H9 (cell line): ENCODE data around the gene CXCR4. TPM values are rescaled to one million over a fixed set of nuclear protein-coding genes. Genes with fewer than 3 reads are reported as not detected.

ENCODE experiments used
- DNase-seq: peaks from one replicate; pipeline ENCODE4 v3.0.0-alpha.2; 2017
- H2AFZ ChIP-seq: one replicate; pipeline ENCODE4 v1.6.1; 2013; ENCODE audit warnings: mild to moderate bottlenecking, low read length, control low read depth, moderate library complexity
- H2AK5ac ChIP-seq: 2 replicates; pipeline ENCODE4 v1.6.1; 2013; ENCODE audit warnings: low read length, control low read depth, mixed read lengths; ENCODE audit not compliant: insufficient read length
- H2BK120ac ChIP-seq: one replicate; pipeline ENCODE4 v1.6.1; 2013; ENCODE audit warnings: low read depth, mild to moderate bottlenecking, low read length, control low read depth, inconsistent platforms; ENCODE audit not compliant: poor library complexity, severe bottlenecking
- H2BK12ac ChIP-seq: 2 replicates; pipeline ENCODE4 v1.6.1; 2013; ENCODE audit warnings: low read length, control low read depth, mixed read lengths, low read depth; ENCODE audit not compliant: insufficient read length
- H2BK15ac ChIP-seq: 2 replicates; pipeline ENCODE4 v1.6.1; 2013; ENCODE audit warnings: low read depth, low read length, control low read depth
- H2BK20ac ChIP-seq: one replicate; pipeline ENCODE4 v1.6.1; 2013; ENCODE audit warnings: low read depth, mild to moderate bottlenecking, low read length, control low read depth, inconsistent platforms; ENCODE audit not compliant: poor library complexity, severe bottlenecking
- H2BK5ac ChIP-seq: 2 replicates; pipeline ENCODE4 v1.6.1; 2013; ENCODE audit warnings: low read length, control low read depth, mixed read lengths; ENCODE audit not compliant: insufficient read length
- H3K14ac ChIP-seq: 2 replicates; pipeline ENCODE4 v1.6.1; 2013; ENCODE audit warnings: low read length, control low read depth; ENCODE audit not compliant: insufficient read depth
- H3K18ac ChIP-seq: 2 replicates; pipeline ENCODE4 v1.6.1; 2013; ENCODE audit warnings: low read depth, mild to moderate bottlenecking, mixed read lengths, low read length, control low read depth; ENCODE audit not compliant: insufficient read length
- H3K23ac ChIP-seq: 2 replicates; pipeline ENCODE4 v1.6.1; 2013; ENCODE audit warnings: low read length, control low read depth, mixed read lengths, low read depth; ENCODE audit not compliant: insufficient read length
- H3K23me2 ChIP-seq: 2 replicates; pipeline ENCODE4 v1.6.1; 2013; ENCODE audit warnings: low read depth, mild to moderate bottlenecking, mixed read lengths, low read length, control low read depth; ENCODE audit not compliant: insufficient read length, poor library complexity, severe bottlenecking
- H3K27ac ChIP-seq: 2 replicates; pipeline ENCODE4 v1.5.1; 2013; ENCODE audit warnings: low read length, control low read depth, mixed read lengths, low read depth; ENCODE audit not compliant: insufficient read length
- H3K27me3 ChIP-seq: 2 replicates; pipeline ENCODE4 v1.6.1; 2013; ENCODE audit warnings: low read length, control low read depth, inconsistent platforms; ENCODE audit not compliant: insufficient read depth
- H3K4ac ChIP-seq: 2 replicates; pipeline ENCODE4 v1.6.1; 2013; ENCODE audit warnings: low read depth, mild to moderate bottlenecking, control low read depth, inconsistent platforms, low read length, moderate library complexity
- H3K4me1 ChIP-seq: 2 replicates; pipeline ENCODE4 v1.6.1; 2013; ENCODE audit warnings: low read length, control low read depth, inconsistent platforms; ENCODE audit not compliant: insufficient read depth
- H3K4me2 ChIP-seq: 2 replicates; pipeline ENCODE4 v1.6.1; 2013; ENCODE audit warnings: low read length, control low read depth, mixed read lengths; ENCODE audit not compliant: insufficient read length, insufficient read depth
- H3K56ac ChIP-seq: 2 replicates; pipeline ENCODE4 v1.6.1; 2013; ENCODE audit warnings: low read depth, mild to moderate bottlenecking, mixed read lengths, low read length, control low read depth; ENCODE audit not compliant: insufficient read length
- H3K79me1 ChIP-seq: 2 replicates; pipeline ENCODE4 v1.6.1; 2013; ENCODE audit warnings: low read depth, mild to moderate bottlenecking, moderate library complexity, low read length, control low read depth, inconsistent platforms; ENCODE audit not compliant: insufficient read depth, poor library complexity, severe bottlenecking
- H3K79me2 ChIP-seq: 2 replicates; pipeline ENCODE4 v1.6.1; 2013; ENCODE audit warnings: low read length, control low read depth, inconsistent platforms; ENCODE audit not compliant: insufficient read depth
- H3K9ac ChIP-seq: 2 replicates; pipeline ENCODE4 v1.6.1; 2013; ENCODE audit warnings: low read length, control low read depth, mixed read lengths; ENCODE audit not compliant: insufficient read length; ENCODE audit errors: extremely low read depth
- H3K9me3 ChIP-seq: one replicate; pipeline ENCODE4 v1.6.1; 2013; ENCODE audit warnings: low read depth, low read length, inconsistent platforms; ENCODE audit not compliant: control insufficient read depth
- H3T11ph ChIP-seq: one replicate; pipeline ENCODE4 v1.6.1; 2013; ENCODE audit warnings: mild to moderate bottlenecking, low read length, control low read depth, inconsistent platforms
- H4K20me1 ChIP-seq: one replicate; pipeline ENCODE4 v1.6.1; 2013; ENCODE audit not compliant: control insufficient read depth, insufficient read length, insufficient read depth
- H4K5ac ChIP-seq: 2 replicates; pipeline ENCODE4 v1.6.1; 2013; ENCODE audit warnings: low read depth, mild to moderate bottlenecking, mixed read lengths, low read length, control low read depth; ENCODE audit not compliant: insufficient read length
- H4K8ac ChIP-seq: replicated peaks from 2 replicates; pipeline ENCODE4 v1.6.1; 2013; ENCODE audit warnings: low read length, control low read depth, mixed read lengths, low read depth; ENCODE audit not compliant: insufficient read length
- H4K91ac ChIP-seq: 2 replicates; pipeline ENCODE4 v1.6.1; 2013; ENCODE audit warnings: low read depth, mild to moderate bottlenecking, moderate library complexity, mixed read lengths, low read length, control low read depth; ENCODE audit not compliant: insufficient read length
- H3K27ac Mint-ChIP-seq, 3 experiments: 2 replicates in 2 of 3; 3 replicates in 1 of 3; pipeline ENCODE4 v1.8.0; 2020 to 2021; ENCODE audit warnings: mixed read lengths in 3 of 3, mild to moderate bottlenecking in 1 of 3, moderate library complexity in 1 of 3
- H3K27me3 Mint-ChIP-seq: 2 replicates; pipeline ENCODE4 v1.8.0; 2021; ENCODE audit warnings: low read depth, mild to moderate bottlenecking, moderate library complexity, mixed read lengths
- H3K36me3 Mint-ChIP-seq, 3 experiments: 2 replicates in 2 of 3; 3 replicates in 1 of 3; pipeline ENCODE4 v1.8.0; 2020 to 2021; ENCODE audit warnings: low read depth in 3 of 3, mixed read lengths in 3 of 3; ENCODE audit not compliant: insufficient read depth in 1 of 3
- H3K4me1 Mint-ChIP-seq, 2 experiments: 2 replicates each; pipeline ENCODE4 v1.8.0; 2020; ENCODE audit warnings: mixed read lengths in 2 of 2
- H3K4me3 Mint-ChIP-seq, 2 experiments: 2 replicates in 1 of 2; 3 replicates in 1 of 2; pipeline ENCODE4 v1.8.0; 2020 to 2021; ENCODE audit warnings: mild to moderate bottlenecking in 2 of 2, mixed read lengths in 2 of 2, moderate library complexity in 1 of 2
- H3K9me3 Mint-ChIP-seq, 2 experiments: 2 replicates in 1 of 2; 3 replicates in 1 of 2; pipeline ENCODE4 v1.8.0; 2020; ENCODE audit warnings: mild to moderate bottlenecking in 2 of 2, mixed read lengths in 2 of 2, moderate library complexity in 1 of 2
- WGBS: extraction: QIAGEN DNeasy Blood & Tissue Kit; methylation state at CpG from one replicate; pipeline ENCODE4 v1.1.7; 2013; ENCODE audit warnings: missing lambda C conversion rate, low lambda C conversion rate, mixed read lengths; ENCODE audit not compliant: insufficient read length; ENCODE audit errors: extremely low coverage; 5-methylcytosine and 5-hydroxymethylcytosine counted together
- total RNA-seq: library from RNA; stranded (reverse); gene quantifications from 2 replicates; pipeline ENCODE4 v1.2.1, GENCODE V29; 2021
- TF ChIP-seq, protein P1 (sequence below): fragments of 200-600 bp; sonication (generic); conservative IDR thresholded peaks from 3 replicates; pipeline ENCODE4 v1.8.0; 2021; ENCODE audit warnings: antibody characterized with exemption, mild to moderate bottlenecking

CXCR4 gene
- total RNA-seq, 1 experiment from 2014 or later = 1.0 TPM

DNA sequence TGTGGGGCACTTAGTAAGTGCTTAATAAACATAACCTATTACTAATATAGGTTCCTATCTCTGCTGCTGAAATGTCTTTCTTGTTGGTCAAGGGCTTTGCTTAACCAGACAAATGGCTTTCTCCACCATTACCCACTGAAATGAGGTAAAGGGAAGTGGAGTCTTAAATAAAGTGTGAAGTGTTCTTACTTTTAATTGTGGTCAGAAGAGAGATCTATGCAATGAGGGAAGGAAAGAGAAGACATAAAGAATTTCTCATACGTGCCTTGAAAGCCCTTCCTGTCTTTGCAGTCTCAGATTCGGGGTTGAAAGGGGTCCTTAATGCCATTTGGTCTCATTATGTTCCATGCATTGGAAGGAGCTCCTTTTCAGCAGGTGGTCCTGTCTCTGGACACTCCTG is 6.9 kb upstream of the CXCR4 start:
- Histone ChIP-seq H3K27me3 (no peaks in the 10 kb centered on the region), H3K9ac (no peak overlapping the region), H2BK120ac (no peak overlapping the region), H3K4ac (no peak overlapping the region), H3K23me2 (peaks cover under 1% of the 10 kb centered on the region), H3K27ac (no peak overlapping the region), H2BK15ac (no peak overlapping the region), H3T11ph (no peak overlapping the region), H2BK5ac (no peak overlapping the region), H4K8ac (no peak overlapping the region), H3K14ac (no peak overlapping the region), H3K23ac (no peak overlapping the region), H4K91ac (no peak overlapping the region), H2AFZ (no peak overlapping the region), H3K9me3 (no peaks in the 10 kb centered on the region), H4K20me1 (no peaks in the 10 kb centered on the region), H2BK20ac (no peak overlapping the region), H3K56ac (no peak overlapping the region), H2BK12ac (no peak overlapping the region), H4K5ac (no peak overlapping the region), H3K79me2 (no peaks in the 10 kb centered on the region), H3K79me1 (no peaks in the 10 kb centered on the region), H3K4me2 (no peak overlapping the region), H3K18ac (no peak overlapping the region), H2AK5ac (no peak overlapping the region), H3K4me1 (peaks cover 5% of the 10 kb centered on the region; the same call in 1 of the 2 replicates)
- Mint-ChIP-seq H3K27me3 (peaks cover 23% of the 10 kb centered on the region), H3K4me3 (no peak overlapping the region), H3K36me3 (no peaks in the 10 kb centered on the region), H3K27ac (no peak overlapping the region), H3K9me3 (no peaks in the 10 kb centered on the region), H3K4me1 (peaks cover 61 to 65% of the 10 kb centered on the region in 2 experiments)
- WGBS = no CpG with 5 or more reads among the region's 2 CpGs
- TF ChIP-seq, protein P1, sequence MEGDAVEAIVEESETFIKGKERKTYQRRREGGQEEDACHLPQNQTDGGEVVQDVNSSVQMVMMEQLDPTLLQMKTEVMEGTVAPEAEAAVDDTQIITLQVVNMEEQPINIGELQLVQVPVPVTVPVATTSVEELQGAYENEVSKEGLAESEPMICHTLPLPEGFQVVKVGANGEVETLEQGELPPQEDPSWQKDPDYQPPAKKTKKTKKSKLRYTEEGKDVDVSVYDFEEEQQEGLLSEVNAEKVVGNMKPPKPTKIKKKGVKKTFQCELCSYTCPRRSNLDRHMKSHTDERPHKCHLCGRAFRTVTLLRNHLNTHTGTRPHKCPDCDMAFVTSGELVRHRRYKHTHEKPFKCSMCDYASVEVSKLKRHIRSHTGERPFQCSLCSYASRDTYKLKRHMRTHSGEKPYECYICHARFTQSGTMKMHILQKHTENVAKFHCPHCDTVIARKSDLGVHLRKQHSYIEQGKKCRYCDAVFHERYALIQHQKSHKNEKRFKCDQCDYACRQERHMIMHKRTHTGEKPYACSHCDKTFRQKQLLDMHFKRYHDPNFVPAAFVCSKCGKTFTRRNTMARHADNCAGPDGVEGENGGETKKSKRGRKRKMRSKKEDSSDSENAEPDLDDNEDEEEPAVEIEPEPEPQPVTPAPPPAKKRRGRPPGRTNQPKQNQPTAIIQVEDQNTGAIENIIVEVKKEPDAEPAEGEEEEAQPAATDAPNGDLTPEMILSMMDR = no peak
- DNase-seq = no peak
